GM19240 (cell line): ENCODE results near the gene PRMT2.

Source experiments
- DNase-seq: peaks from one replicate; pipeline ENCODE4 v3.0.0; 2011; ENCODE audit warnings: low spot score; ENCODE audit not compliant: insufficient read length

Gene PRMT2

DNA sequence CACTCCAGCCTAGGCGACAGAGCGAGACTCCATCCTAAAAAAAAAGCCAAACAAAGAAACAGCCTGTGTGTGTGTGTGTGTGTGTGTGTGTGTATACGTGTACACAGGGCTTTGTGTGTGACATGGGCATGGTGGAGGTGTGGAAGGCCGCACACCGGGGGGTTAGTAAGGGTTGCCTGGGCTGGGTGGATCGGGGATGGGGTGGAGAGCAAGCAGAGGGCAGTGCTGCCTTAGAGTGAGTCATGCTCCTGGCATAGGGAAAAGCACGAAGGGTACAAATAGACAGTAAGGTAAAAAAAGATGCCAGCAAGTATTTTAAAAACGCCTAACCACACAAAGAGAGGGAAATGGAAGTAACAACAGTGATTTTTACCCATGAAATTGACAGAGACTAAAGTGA is 6.2 kb downstream of the PRMT2 start:
- DNase-seq, result no peak

DNA sequence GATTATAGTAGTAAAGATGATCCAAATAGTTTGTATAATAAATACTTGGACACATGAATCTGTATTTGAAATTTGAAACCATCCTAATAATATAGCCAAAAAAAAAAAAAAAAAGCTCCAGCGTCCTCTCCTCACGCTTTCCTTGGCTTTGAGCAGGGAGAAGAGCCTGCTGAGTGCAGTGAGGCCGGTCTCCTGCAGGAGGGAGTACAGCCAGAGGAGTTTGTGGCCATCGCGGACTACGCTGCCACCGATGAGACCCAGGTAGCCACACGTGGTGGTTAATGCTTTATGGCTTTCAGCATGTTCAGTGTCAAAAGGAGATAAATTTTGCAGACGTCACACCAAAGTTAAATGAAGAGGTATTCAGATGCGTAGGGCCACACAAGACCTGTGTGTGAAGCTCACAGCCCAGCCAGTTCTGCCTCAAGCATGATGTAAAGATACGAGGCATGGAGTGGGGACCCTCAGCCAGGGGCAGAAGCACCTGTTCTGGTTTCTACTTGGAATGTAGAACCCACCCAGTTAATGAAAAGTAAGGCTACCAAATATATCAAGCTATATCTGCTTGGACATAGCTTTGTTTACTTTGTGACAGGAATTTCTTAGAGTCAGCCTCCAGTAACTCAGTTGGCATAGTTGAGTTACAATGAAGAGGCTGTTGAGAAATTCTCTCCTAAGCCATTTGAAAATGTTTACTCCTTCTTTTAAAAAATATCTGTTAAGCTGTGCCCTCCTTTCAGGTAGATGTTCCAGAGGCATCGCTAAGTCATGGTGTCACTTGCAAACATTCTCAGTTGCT is 8.1 kb downstream of the PRMT2 start:
- DNase-seq, result no peak

DNA sequence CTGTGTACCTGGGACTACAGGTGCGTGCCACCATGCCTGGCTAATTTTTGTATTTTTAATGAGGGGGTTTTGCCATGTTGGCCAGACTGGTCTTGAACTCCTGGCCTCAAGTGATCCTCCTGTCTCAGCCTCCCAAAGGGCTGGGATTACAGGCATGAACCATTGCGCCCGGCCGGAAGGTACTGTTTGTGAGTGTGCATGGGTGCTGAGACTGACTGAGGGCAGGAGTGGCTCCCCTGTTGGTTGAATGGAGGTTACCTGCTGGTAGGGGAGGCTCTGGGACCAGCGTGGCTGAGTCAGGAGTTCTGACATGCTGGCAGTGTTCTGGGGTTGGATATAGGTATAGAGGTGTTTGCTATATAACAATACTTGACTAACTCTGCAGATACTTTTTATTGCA is 10.4 kb downstream of the PRMT2 start:
- no peak for DNase-seq

DNA sequence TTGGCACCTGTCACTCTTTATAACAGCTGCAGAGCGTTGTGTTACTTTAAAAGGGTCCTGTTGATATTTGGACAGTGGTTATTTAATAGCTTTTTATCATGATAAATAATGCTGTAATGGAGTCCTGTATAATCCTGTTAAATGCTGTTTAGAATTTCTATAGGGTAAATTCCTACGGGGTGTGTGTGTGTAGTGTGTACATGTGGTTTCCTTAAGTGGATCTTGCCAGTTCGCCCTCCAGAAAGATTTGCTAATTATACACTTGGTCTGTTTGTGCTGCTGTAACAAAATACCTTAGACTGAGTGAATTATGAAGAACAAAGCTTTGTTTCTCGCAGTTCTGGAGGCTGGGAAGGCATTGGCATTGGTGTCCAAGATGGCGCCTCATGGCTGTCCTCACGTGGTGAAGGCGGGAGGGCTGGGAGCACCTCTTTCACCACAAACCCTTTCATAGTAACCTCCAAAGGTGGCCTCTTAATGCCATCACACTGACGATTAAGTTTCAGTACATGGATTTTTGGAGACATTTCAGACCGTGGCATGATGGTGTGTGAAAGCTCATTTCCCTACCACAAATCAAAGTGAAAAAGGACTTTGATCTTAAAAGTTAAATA is 11.2 kb downstream of the PRMT2 start:
- DNase-seq, result no peak

DNA sequence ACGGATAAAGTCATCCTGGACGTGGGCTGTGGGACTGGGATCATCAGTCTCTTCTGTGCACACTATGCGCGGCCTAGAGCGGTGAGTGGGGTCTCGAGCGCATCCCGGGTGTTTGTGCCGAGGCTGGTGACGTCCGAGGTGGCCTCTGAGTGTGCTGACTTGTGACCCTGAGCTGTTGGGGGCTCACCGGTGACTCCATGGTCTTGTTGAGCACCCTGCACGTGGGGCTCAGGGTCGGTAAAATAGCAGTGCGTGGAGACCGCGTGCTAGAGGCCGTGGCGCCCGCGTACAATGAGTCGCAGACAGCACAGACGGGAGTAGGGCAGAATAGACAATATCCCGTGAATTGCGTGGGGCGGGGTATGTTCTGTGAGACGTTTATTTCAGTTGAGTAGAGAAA is 13.1 kb downstream of the PRMT2 start:
- no peak for DNase-seq

DNA sequence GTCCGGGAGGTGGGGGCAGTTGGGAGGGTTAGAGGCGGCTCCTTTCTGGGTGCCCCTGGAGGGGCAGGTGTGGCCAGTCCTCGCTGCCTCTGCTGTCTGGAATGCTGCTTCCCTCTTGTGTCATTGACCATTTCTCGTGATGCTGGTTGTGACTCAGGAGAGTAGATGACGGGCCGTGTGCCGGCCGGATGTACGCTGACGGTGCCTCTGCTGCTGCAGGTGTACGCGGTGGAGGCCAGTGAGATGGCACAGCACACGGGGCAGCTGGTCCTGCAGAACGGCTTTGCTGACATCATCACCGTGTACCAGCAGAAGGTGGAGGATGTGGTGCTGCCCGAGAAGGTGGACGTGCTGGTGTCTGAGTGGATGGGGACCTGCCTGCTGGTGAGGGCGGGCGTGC is 13.9 kb downstream of the PRMT2 start:
- DNase-seq, result no peak

DNA sequence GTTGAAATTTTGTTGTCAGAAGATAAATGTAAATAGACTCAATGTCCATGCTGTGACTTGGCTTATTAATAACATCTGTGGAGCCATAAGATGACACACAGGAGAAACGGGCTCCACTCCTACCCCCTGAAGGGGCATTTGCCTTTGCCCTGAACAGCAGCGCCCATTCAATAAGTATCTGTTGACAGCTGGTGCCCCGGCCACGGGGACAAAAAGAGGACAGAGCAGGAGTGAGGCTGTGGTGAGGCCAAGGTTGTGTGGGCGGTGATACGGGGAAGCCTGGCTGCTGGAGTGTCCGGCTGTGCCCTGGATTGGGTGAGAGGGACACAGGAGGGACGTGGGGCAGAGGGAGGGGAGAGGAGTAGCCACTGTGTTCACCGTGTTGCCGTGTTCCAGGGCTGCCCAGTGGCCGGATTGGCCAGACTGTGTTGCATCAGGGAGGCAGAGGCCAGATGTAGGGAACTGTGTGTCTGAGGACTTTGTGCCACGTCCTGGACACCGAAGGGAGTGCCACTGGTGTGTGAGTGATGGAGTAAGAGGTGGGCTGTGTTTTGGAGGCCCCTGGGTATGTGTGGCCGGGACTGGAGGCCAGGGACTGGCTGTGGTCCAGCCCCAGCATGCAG is 15.1 kb downstream of the PRMT2 start:
- DNase-seq, result no peak

DNA sequence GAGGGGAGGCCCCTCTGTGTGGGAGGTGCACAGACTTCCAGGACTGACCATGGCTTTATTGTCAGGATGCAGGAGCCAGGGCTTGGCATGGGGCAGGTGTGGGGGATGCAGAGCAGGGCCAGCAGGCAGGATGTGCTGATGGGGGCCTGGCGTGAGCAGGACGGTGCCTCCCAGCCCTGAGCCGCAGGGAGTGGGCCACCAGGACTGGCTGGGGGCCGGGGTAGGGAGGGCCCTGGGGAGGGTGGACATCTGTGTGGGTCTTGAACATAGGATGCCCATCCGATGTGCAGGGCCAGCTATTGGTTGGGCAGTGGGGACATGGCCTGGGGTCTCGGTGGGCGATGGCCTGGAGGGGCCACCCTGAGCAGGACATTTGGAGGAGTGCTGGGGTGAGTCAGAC is 15.6 kb downstream of the PRMT2 start:
- no peak for DNase-seq

DNA sequence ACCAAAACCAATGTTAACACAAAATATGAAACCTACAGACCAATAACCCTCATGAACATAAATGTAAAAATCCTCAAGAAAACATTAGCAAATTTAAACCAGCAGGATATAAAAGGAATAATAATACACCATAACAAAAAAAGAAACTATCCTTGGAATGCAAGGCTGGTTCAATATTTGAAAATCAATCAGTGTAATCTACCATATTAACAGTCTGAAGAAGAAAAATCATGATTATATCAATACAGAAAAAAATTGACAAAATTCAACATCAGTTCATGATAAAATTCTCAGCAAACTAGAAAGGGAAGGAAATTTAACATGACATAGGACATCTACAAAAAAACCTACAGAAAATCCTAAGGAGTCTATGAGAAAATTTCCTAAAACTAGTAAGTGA is 19.8 kb downstream of the PRMT2 start:
- no peak for DNase-seq

DNA sequence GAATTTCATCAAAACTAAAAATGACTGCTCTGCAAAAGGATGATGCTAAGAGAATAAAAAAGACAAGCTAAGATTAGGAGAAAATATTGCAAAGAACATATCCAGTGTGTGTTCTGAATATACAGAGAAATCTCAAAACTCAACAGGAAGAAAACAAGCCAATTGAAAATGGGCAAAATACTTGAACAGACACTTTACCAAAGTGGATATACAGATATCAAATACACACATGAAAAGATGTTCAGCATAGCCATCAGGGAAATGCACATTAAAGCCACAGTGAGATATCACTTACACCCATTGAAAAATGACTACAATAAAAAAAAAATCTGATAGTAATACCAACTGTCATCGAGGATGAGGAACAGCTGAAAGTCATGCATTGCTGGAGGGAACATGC is 21.3 kb downstream of the PRMT2 start:
- DNase-seq, result no peak

DNA sequence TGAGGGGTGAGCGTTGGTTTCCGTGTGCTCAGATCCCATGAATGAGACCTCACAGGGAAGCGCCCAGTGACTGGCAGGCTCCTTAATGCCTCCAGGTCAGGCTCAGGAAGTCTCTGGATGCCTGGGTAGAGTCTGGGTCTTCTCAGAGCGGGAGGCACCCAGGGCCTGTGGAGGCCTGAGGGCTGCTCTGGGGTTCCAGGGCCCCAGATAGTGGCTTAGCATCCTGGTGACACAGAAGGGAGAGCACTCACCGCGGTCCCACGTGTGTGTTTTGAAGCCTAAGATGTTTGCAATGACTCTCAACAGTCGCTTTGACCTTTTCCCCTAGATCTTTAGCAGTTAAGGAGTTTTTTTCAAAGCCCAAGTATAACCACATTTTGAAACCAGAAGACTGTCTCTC is 25.0 kb downstream of the PRMT2 start:
- DNase-seq, result no peak

DNA sequence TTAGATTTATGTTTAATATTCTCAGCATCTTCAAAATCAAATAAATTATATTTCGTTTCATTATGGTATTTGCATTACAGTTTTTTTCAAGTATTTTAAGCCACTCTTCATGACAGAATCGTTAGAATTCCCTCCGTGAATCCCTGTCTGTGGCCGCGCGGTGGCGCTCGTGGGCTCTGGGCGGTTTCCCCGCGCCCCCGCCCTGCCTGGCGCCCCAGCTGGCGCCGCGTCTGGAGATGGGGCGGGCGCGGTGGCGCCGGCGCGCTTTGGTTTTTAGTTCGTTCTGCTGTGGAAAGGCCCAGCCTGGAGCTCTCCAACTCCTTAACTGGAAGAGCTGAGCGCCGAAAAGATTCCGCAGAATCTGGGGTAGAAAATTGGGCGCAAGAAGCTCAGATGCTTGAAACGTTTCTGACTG is 25.7 kb downstream of the PRMT2 start:
- DNase-seq, result no peak

DNA sequence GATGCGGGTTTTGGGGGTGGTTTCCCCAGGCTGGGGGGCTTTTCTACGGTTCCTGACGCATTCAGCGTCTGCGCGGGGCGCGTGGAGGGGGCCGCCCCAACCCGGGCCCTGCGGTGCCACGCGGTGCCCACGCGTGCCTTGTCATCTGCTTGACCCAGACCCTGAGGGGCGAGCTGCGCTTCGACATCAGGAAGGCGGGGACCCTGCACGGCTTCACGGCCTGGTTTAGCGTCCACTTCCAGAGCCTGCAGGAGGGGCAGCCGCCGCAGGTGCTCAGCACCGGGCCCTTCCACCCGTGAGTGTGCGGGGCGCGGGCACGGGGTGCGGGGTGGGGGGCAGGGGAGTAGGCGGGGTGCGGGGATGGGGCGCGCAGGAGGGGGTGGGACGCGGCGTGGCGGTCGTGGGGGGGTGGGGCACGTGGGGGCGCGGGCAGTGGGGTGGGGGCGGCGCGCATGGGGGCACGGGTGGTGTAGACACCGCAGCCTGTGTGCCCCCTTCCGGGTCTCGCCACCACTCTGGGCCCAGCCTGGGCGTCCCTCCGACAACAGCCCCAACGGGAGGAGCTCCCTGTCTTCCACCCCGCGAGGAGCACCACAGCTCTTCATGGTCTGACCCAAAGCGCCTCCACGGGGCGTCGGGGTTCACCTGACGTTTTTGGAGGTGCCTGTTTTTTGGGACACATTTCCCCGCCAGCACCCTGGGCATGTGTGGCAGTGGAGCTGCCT is 26.3 kb downstream of the PRMT2 start:
- DNase-seq, result no peak

DNA sequence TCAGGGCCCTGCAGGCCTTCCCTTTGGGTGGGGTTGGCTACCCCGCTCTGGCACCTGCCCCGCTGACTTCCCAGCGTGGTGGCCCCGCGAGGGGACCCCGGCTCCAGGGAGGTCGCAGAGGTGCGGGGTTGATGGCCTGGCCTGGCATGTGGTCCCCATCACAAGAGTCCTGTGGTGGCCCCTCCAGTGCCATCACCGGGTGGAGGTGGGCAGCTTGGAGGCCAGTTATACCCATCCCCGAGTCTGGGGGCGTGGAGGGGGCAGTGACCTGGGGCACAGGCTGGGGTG is 26.8 kb downstream of the PRMT2 start:
- DNase-seq, result no peak

DNA sequence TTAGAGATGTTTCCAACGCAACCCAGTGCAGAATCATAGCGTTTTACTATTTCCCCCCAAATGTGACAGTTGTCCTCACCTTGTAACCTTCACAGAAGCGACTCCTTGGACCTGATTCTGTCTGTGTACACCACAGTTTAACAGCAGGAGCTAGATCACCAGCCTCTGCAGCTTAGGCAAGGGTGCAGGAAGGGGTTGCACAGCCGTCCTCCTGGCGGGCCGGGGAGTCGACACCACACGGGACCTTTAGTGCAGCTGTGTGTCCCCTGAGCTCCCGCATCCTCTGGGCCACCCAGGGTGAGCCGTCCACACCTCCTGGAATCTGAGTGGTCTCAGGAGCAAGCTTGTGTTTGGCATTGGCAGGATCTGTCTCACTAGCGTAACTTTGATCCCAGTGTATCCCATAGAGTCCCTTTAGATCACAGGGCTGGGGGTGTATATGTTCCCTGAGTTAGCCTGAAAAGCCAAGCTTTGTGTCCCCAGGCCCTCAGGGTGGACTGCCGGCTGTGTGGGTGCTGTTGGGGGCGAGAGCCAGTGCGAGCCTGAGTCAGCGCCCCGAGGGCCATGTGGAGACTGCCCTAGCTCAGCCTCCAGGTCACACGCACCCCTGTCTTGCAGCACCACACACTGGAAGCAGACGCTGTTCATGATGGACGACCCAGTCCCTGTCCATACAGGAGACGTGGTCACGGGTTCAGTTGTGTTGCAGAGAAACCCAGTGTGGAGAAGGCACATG is 27.5 kb downstream of the PRMT2 start:
- no peak for DNase-seq

DNA sequence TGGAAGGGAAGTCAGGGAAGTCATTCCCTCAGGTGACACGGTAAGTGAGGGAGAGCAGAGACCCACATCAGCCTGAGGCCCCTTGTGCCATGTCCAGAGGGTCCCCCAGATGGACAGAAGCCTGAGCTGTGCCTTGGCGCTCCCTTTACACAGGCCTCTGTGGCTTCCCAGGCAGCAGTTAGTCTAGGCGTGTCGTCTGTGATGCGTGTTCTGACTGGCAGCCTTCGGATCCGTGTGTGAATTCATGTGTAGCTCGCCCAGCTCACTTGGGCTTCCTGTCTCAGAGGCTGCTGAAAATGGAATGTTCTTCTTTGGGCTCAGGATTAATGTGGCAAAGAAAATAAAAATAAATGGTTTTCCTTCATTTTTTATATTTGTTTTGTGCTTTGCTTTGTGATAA is 28.3 kb downstream of the PRMT2 start:
- DNase-seq, result no peak

DNA sequence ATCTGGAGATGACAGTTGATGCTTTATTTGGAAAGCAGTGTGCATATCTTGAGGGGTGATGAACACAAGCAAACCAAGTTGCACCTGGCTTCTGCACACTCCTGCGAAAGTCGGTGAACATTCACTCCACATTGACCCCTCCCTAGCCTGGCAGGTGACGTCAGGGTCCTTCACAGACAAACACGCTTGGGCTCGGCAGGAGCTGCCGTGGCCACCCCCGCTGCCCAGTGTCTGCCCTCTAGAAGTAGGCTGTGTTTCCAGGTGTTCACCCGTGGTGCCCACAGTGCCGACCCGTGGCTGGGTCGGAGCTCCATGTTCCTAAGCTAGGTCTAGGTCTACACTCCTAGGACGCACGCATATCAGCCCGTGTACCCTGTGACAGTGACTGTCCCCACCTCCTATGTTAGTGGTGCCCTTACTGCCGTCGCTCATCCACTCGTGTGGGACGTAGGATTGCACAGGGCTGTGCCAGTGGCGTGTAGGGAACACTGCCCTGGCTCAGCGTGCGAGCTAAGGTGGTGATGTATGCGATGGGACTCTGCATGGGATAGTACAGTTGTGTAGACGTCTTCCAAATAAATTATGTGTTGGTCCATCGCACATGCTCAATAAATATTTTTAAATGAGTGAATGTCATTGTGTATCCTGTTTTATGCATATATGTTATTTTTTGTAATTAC is 29.0 kb downstream of the PRMT2 start:
- DNase-seq, result no peak

DNA sequence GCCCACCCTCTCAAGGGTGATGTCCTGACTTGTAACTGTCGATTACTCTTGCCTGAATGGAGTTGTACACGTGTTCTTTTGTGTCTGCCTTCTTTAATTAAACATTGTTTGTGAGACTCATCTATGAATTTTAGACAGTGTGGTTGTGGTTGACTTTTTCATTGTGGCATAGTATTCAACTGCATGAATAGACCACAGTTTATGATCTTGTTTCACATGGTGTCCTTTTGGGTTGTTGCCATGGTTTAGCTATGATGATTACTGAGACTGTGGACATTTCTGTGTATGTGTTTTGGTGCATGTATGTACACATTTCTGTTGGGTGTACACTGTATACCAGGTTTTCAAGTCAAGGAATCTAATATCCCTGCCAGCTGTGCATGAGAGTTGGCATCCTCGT is 30.1 kb downstream of the PRMT2 start:
- no peak for DNase-seq

DNA sequence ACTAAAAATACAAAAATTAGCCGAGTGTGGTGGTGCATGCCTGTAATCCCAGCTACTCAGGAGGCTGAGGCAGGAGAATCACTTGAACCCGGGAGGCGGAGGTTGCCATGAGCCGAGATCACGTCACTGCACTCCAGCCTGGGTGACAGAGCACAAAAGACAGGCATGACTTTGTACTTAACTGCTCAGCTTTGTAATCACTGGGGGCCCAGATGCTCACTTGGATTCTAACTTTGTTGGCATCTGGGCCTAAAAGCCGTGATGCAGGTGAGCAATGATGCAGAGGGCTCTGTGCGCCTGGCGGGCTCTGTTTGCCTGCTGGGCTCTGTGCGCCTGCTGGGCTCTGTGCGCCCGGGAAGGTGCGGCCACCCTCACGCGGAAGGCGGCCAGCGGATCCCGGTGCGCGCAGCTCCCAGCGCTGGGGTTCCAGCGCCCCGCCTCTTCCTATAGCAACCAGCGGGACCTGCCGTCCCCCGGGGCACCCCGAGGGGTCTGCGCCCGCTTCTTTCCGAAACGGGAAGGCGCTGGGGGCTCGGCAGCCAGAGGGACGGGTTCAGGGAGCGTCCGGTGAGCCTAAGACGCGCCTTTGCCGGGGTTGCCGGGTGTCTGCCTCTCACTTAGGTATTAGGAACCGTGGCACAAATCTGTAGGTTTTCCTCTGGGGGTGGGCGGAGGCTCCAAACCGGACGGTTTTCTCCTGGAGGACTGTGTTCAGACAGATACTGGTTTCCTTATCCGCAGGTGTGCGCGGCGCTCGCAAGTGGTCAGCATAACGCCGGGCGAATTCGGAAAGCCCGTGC is 31.7 kb downstream of the PRMT2 start:
- DNase-seq, result no peak

DNA sequence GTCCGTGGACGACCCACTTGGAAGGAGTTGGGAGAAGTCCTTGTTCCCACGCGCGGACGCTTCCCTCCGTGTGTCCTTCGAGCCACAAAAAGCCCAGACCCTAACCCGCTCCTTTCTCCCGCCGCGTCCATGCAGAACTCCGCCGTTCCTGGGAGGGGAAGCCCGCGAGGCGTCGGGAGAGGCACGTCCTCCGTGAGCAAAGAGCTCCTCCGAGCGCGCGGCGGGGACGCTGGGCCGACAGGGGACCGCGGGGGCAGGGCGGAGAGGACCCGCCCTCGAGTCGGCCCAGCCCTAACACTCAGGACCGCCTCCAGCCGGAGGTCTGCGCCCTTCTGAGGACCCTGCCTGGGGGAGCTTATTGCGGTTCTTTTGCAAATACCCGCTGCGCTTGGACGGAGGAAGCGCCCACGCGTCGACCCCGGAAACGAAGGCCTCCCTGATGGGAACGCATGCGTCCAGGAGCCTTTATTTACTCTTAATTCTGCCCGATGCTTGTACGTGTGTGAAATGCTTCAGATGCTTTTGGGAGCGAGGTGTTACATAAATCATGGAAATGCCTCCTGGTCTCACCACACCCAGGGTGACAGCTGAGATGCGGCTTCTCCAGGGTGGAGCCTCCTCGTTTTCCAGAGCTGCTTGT is 32.4 kb downstream of the PRMT2 start:
- DNase-seq, result no peak
